Amniotic epithelial cell (primary cell): ENCODE data around the gene GDF7.

Experiments
- DNase-seq: peaks from one replicate; pipeline ENCODE4 v3.0.0-alpha.2; 2010; ENCODE audit warnings: low read depth

GDF7 gene

DNA sequence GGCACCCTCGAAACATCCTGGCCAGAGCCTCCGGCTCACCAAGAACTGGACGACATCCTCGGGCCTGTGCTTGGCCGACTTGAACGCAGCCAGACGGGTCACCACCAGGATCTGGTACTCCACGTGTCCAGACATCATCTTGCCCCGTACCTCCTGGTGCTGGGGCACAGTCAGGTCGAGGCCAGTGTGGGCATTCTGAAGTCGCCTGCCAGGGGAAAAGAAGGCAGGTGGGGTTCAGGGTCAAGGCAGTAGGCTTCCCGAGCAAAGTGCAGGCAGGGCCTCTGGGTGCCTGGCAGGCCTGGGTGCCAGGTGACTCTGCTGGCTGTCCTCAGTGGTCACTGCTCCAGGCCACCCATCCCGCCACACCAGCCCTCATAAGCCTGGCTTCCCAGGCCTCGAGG is 21.6 kb upstream of the GDF7 start:
- DNase-seq: no peak

DNA sequence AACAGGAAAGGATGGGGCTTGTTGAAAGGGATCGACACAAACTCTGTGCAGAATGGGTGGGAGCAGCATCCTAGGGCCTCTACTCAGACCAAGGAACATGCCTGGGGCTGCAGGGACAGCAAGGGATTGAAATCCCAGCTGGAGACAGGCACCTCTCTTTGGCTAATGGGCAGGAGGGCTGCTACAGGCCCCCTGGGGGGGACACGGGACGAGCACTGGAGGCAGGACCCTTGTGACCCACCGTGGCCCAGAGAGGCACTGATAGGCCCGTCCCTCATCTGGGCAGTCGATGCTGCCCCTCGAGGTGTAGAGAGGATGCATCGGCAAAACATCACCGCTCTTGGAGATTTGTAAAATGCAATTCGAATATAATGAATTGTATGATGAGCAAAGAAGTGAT is 21.2 kb upstream of the GDF7 start:
- no peak for DNase-seq

DNA sequence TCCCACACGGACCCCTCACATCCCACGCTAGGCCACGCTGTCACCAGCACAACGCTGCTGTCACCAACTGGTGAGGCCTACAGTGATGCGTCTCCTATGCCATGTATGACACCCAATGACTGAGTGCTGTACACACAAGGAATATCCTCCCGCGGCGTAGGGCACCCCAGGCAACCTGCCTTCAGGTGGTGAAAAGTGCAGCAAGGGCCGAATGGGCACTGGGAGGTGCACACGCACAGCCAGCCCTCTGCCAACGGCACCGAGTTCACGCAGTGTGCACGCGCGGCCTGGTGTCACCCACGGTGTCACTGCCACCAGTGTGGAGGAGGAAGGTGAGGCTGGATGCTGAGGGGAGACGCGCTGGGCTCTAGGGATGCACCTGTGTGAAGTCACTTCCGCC is 20.5 kb upstream of the GDF7 start:
- no peak for DNase-seq

DNA sequence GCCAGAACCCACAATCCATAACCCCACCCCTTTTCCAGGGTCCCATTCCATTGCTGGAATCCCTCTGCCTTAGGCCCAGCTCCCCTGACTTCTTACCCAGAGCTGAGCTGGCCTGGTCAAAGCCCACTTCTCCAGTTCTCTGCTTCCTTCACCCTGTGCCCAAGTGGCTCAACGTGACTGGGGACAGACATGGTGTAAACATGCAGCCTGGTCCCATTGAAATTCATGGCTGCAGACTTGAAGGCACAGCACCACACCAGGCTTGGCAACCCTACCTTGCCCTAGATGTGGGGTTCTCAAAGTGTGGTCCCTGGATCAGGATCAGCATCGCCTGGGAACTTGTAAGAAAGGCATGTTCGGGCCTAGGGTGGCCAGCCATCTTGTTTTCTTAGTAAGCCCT is 19.7 kb upstream of the GDF7 start:
- DNase-seq: no peak

DNA sequence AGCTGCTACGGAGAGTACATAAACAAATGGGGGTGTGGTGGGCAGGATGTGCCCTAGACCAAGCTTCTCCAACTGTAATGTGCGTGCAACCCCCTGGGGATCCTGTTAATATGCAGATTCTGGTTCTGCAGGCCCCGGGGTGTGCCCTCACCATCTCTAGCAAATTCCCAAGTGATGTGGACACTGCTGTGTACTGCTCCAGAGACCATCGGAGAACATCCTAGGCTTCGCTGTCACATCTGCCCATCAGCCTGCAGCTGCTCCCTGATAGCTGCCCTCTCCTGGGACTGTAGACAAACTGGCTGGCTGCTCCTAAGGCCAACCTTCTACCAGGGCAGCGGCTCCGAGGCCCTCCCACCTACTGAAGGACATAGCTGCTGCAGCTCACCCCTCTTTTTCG is 19.2 kb upstream of the GDF7 start:
- no peak for DNase-seq

DNA sequence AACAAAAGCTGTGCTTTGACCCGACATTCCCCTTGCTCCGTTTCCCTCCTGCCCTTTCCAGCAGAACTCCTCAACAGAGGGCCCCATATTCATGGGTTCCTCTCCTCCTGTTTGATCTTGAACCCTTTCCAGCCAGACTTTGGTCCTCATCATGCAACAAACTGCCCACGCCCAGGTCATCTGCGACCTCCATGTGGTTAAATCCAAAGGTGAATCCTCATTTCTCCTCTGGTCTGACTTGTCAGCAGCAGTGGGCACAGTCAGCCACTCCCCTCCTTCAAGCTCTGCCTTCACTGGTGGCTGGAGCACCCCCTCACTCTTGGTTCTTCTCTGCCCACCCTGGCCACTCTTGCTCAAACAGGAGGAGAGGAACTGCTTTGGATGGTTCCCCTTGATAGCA is 18.7 kb upstream of the GDF7 start:
- DNase-seq: no peak

DNA sequence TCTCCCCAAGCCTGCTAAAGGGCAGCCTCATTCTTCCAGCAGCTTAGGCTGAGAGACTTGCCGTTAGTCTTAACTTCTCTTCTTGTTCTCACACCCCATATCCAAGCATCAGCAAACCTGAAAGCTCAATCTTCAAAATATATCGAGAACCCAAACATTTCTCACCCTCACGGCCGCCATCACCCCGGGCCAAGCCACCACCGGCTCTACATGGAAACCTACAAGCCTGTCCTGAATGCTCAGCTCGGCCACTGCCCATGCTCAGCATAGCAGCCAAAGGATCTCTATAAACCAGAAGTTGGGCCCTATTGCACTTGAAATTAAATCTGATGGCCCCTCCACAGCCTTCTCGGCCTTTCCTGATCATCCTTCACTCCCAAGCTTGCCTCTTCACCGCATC is 18.1 kb upstream of the GDF7 start:
- no peak for DNase-seq

DNA sequence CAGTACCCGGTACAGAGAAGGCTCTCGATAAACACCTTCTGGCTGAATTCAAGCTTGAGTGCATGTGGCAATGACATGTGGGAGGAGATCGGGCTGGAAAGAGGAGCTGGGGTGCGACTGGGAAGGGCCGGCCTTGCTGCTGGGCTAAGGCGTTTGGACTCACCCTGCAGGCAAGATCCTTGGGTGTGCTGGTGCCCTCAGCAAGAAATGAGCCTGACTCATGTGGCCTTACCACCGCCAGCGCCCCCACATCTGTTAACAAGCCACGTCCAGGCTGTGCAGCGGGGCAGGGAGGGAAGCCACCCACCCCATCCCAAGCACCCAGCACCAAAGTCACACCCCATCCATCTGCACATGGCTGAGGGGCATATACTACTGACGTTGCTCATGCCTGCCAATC is 17.4 kb upstream of the GDF7 start:
- DNase-seq: no peak

DNA sequence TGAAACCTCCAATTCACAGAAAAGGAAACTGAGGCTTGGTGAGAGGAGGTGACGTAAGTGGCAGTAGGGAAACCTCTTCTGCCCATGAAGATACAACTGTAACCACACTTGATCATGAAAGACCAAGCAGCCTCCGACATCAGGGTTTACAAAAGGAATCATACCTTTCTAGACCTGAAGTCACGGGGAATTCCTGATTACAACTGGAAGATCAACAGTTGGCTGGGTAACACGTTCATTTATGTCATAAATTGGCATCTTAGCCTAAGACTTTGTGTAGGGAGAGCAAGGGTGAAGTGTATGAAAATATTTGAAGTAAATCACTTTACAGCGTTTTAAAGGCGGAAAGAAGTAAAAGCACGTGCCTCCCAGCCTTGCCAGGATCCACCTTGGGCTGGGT is 17.0 kb upstream of the GDF7 start:
- no peak for DNase-seq

DNA sequence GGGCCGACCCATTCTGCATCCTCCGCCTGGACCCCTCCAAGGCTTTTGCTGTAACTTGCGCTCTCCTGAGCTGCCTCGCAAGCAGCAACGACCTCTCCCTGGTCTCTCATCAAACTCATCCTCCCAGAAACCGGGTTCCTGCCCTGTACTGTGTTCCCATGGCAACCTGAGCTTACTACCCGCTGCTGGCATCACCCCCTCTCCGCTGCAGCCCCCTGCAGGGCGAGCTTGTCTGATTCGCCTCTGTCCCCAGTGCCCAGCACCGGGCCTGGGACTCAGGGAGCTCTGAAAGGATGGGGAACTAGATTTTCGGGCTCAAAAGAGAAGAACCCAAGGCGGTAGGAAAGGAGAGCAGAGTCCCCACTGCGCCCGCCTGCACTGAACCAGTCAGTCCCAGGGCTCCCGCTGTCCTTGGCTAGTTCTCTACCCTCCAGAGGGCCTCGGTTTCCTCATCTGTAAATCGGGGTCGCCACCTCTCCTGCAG is 16.5 kb upstream of the GDF7 start:
- peak; percentile 42 for DNase-seq

DNA sequence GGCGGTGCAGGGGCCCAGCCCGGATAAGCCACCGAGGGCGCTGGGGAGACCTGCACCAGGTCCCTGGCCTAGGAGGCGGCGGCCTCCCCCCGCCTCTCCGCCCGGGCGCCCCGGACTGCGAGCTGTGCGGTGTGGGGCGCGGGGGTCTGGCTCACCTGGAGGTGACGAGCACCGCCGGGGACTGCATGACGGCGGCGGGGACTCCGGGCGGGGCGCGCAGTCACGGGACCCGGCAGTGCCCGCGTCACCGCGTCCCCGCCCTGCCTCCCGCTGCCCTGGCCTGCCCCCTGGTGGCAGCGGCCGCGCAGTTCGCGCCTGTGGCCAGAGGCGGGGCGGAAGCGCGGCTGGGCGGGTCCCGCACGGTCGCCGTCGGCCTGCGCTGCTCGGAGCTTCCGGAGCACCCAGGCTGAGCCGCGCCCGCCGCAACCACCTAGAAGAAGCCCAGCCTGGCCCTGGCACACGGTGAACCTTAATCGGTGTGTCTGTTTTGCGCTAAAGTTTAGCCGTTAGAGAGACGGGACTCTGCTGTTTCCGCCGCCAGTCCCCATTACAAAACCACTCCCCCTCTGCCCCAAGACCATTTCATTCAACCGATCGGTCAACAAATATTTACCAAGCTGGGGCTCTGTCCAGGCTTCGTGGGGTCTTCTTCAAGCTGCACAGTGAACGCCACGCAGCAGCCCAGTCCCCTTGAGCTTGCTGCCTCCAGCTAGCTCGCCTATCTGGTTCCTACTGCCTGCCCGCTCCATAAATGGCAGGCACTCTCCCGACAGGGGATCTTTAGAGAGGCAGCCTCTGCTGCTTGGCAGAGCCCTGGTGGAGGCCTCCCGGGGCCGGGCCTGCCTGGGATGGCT is 15.8 kb upstream of the GDF7 start, which contains the start of gene HS1BP3:
Gene HS1BP3, minus strand, starts transcription at position 222 of the 854 bp plus-strand sequence. Its CDS starts 35 bp downstream, at position 187.
- DNase-seq: peak; percentile 47

DNA sequence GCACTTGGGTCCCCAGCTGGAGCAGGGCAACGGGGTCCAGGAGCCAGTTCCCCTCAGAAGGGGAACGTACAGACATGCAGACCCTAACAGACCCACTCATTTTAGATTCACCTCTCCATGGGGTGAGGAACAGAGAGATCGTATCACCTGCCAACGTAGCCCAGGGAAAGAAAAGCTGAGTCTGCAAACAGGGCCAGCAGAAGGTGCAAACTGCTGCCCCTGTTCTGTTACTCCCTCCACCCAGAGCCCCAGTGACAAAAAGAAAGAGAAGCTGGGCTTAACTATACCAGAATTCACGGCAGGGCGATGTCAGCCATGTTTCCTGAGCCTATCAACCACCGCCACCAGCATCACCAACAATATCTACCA is 15.2 kb upstream of the GDF7 start:
- no peak for DNase-seq

DNA sequence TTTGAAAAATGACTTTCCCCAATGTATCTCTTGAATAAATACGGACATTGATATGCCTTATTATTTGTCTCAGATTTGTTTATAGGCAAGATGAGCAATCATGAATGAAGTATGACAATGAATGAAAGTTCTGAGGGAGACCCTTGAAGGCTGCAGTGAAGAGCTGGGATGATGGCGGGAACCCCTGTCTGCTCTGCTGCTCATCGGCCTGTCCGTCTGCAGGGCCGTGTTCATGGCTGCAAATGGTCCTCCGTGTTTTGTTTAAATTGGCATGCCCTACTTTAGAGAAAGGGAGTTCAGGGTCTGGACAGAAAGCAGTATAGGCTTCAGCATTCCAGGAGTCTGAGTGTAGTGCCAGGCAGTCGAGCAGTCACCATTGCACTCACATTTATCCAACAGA is 14.8 kb upstream of the GDF7 start:
- DNase-seq: no peak

DNA sequence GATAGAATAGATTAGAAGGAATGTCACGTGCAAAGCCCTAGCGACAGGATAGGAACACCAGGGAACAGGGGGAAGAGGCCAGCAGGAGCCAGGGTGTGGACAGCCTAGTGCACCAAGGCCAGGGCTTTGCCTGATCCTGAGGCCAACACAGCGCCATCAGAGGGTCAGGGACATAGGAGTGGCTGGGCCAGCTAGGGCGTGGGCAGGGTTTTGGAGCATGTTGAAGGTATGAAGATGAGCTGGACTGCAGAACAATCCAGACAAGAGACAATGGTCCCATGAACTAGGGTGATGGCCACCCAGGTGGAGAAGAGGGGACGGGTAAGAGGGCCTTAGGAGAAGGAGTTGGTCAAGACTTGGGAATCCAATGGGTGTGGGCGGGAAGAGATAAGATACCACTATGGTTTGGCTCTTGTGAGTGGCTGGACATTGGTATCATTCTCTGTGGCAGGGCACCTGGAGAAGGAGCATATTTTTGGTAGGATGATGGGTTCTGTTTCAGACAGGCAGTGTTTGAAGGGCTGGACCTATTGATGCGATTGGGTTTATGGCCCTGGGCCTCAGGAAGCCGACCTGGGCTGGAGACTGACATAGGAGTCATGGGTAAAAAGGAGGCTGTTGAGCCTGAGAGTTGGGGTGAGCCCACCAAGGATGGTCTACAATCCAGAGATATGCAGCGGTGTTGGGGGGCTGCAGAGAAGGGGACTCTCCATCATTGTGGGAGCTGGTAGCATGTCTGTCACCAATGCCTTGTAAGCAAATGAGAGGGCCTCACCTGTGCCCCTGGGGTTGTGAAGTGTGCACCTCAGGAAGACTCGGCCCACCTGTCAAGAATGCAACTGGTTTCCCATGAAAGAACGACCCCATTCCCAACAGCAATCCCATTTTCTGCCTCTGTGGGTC is 14.0 kb upstream of the GDF7 start:
- no peak for DNase-seq

DNA sequence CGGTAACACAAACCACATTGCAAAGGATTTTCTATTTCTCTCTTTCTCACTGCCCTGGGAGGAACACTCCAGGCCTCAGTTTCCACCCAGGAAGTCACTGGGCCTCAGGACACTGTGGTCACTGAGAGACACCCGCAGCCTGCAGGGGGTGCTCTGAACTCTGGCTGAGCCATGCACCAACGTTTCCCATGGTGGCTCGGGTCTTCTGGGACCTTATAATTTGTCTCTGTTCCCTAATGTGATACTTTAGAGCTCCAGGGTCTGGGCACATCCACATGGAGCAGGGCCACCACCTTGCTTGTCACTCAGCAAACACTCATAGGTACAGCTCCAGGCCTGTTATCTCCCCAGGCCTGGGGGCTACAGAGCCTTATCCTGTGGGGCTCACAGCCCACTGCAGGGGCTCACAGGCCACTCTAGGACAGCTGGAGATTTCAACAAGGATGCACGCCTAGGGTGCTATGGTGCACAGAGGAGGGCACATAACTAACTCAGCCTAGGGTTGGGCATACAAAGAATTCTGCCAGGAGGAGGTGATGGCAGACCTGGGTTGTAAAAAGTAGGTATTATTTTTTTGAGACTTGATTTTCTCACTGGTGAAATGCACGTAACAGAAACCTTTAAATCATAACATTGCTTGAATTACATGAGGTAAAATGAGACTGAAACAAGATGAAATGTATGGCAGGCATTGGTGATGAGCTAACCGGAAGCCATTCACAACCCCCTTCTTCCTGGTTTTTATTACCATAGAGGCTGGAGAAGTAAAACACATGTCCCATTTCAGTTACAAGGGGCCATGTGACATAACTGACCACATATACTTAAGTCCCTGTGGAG is 13.0 kb upstream of the GDF7 start:
- DNase-seq: no peak

DNA sequence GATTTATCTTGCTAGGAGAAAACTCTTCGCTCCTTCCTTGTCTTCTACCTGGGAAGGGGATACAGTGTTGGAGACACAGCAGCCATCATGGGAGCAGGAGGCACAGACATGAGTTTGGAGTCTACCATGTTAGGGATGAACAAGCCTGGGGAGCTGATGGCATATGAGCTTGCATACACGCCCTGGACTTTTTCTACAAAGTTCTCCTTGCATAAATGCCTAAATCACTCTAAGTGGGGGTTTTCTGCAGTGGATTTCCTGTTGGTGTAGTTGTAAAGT is 12.5 kb upstream of the GDF7 start:
- no peak for DNase-seq

DNA sequence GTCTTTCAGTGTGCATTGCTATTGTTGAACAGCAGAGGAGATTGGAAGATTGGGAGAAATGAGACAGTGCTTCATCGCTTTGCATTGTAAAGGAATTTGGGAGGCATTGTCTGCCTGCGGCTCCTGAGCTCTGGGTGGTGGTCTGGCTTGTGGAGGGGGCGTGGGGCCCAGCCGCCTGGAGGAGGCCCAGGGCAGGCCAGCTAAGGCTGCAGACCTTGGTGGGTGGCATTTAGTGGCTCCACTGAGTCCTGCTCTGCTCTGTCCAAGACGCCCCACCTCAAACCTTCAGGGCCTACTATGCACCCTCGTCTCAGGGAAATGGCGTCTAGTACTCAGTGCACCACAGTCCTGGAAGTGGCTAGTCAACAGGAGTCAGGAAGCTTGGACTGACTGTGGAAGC is 10.4 kb upstream of the GDF7 start:
- DNase-seq: no peak

DNA sequence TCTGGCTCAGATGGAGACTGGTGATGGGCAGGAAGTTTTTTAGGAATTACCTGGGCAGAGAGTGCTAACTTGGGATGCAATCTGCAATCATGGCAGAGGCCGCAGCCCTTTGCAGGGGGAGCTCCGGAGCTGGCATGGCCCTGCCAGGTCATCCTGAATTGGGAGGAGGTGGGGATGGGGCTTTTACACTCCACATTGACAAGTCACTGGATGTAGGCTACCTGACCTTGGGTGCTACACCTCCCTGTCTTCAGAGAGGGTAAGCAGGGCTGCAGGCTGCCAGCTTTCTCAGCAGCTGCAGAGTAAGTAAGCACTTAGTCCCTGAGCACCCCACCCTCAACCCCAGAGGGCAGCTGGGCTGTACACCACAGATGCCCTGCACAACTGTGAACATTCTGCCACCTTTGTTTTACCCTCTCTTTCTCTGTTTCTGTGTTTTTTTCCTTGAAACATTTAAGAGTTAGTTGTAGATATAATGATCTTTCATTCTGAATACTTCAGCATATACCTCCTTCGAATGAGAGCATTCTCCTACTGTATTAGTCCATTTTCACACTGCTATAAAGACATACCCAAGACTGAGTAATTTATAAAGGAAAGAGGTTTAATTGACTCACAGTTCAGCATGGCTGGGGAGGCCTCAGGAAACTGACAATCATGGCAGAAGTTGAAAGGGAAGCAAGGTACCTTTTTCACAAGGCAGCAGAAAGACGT is 9.3 kb upstream of the GDF7 start:
- DNase-seq: no peak

DNA sequence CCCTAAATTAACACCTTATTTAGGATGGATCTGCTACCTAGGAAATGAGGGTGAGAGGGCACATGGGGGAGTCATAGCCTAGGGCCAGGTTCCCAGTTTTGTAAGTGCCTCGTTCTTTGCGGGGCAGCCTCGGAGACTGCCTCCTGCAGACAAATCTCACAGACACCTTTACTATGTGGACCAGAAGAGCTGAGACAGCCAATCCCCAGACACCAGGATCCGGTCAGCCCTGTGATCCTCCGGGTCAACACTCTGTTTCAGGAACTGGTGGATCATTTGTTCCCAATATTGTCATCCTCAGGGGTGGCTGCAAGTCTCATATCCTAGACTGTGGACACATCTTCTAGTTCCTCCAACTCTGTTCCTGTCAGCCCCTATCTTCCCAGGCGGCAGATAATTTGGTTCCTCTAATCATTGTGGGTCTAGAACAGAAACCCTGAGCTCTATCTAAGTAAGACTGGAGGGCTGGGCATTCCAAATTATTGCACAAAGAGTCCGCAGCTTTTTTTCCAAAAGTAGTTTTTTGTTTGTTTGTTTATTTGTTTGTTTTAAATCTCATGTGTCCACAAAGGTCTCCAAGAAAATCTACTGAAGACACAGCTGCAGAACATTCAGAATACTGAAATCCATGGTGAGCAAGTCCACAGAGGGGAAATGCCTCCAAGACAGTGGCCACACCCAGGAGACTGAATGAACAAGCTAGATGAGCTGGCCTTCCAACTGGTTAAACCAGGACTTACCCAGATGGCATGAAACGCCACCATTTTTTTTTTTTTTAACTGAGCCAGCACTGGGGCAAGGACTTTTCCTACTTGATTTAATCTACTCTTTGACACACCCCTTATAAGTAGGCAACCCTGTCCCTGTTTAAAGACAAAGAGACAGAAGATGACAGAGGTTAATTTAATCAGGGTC is 6.2 kb upstream of the GDF7 start:
- no peak for DNase-seq

DNA sequence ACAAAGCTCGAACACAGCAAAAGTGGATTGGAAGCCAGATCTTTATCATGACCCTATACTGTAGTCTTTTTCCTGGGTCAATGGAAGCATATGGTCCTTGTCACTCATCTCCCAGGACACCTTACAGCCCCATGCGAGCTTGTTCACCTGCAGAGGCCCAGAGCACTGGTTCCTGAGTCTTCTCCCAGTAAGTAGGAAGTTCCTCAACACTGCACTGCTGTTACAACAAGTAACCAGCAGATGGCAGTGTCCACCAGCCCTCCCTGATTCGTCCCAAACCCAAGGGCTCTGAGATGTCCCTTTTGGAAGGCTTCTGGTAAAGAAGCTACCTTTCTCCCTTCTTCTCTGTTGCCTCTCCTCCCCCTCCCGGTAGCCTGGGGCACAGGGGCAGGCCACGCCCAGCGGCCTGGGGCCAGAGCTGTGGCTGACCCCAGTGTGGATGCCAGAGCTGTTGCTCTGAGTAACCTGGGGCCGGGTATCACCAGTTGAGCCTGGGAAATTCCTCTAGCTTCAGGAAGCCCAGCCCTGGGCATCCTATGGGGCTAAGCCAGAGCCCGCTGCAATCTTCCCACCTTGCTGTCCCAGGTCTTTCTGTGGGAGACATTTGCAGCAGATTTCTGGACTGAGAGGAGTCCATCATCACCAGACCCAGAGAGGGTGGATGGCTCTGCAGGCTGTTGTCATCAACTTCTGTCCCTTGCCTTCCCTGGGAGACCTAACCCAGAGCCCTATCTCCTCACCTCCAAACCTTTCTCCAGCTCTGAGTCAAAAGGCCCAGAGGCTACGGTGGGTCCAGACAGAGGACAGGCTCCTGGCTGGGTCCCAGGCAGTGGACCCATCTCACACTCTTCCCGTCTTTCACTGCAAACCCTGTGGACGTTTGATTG is 5.3 kb upstream of the GDF7 start:
- peak; percentile 62 for DNase-seq
